Measurements from ENCODE around the gene UBR3.

The UBR3 gene

GRCh38 chr2:169975221-169975620, 148.0 kb downstream of the UBR3 start:
- TF ChIP-seq ZNF274 (IDR thresholded peaks at IDR 0.05; ENCODE audit: low read depth, low read length) = no peak
- no peak overlapping the region for H3K4me3 ChIP-seq (ENCODE audit: low read length)

- TF ChIP-seq ZNF274 (IDR thresholded peaks at IDR 0.05; ENCODE audit: low read depth, low read length) = no peak
Measured at GRCh38 chr2:169976335-169976851, 149.1 kb downstream of the UBR3 start.

GRCh38 chr2:169977530-169977929, 150.3 kb downstream of the UBR3 start:
- H3K4me3 ChIP-seq (ENCODE audit: low read length) = no peak overlapping the region
- TF ChIP-seq ZNF274 (IDR thresholded peaks at IDR 0.05; ENCODE audit: low read depth, low read length) = no peak

More at GRCh38 chr2:169976335-169976851, 149.1 kb downstream of the UBR3 start:
- no peak overlapping the region for H3K4me3 ChIP-seq (ENCODE audit: low read length)

GRCh38 chr2:169978402-169979017, 151.3 kb downstream of the UBR3 start:
- H3K4me3 ChIP-seq (ENCODE audit: low read length) = no peak overlapping the region
- no peak for TF ChIP-seq ZNF274 (IDR thresholded peaks at IDR 0.05; ENCODE audit: low read depth, low read length)

- H3K4me3 ChIP-seq (ENCODE audit: low read length) = no peak overlapping the region
- TF ChIP-seq ZNF274 (IDR thresholded peaks at IDR 0.05; ENCODE audit: low read depth, low read length) = no peak
Measured at GRCh38 chr2:169979025-169979424, 151.8 kb downstream of the UBR3 start.

GRCh38 chr2:169980001-169980400, 152.7 kb downstream of the UBR3 start:
- no peak overlapping the region for H3K4me3 ChIP-seq (ENCODE audit: low read length)
- TF ChIP-seq ZNF274 (IDR thresholded peaks at IDR 0.05; ENCODE audit: low read depth, low read length) = no peak

GRCh38 chr2:169980643-169981042, 153.4 kb downstream of the UBR3 start:
- H3K4me3 ChIP-seq (ENCODE audit: low read length) = no peak overlapping the region
- no peak for TF ChIP-seq ZNF274 (IDR thresholded peaks at IDR 0.05; ENCODE audit: low read depth, low read length)

GRCh38 chr2:169982929-169983328, 155.7 kb downstream of the UBR3 start:
- no peak overlapping the region for H3K4me3 ChIP-seq (ENCODE audit: low read length)
- TF ChIP-seq ZNF274 (IDR thresholded peaks at IDR 0.05; ENCODE audit: low read depth, low read length) = no peak

- H3K4me3 ChIP-seq (ENCODE audit: low read length) = no peak overlapping the region
- no peak for TF ChIP-seq ZNF274 (IDR thresholded peaks at IDR 0.05; ENCODE audit: low read depth, low read length)
Measured at GRCh38 chr2:169983506-169983905, 156.3 kb downstream of the UBR3 start.

- no peak overlapping the region for H3K4me3 ChIP-seq (ENCODE audit: low read length)
- no peak for TF ChIP-seq ZNF274 (IDR thresholded peaks at IDR 0.05; ENCODE audit: low read depth, low read length)
Measured at GRCh38 chr2:169984145-169984544, 156.9 kb downstream of the UBR3 start.

GRCh38 chr2:169994752-169995151, 167.5 kb downstream of the UBR3 start:
- H3K4me3 ChIP-seq (ENCODE audit: low read length) = no peak overlapping the region
- TF ChIP-seq ZNF274 (IDR thresholded peaks at IDR 0.05; ENCODE audit: low read depth, low read length) = no peak

GRCh38 chr2:169997140-169997887, 170.1 kb downstream of the UBR3 start:
- H3K4me3 ChIP-seq (ENCODE audit: low read length) = no peak overlapping the region
- TF ChIP-seq ZNF274 (IDR thresholded peaks at IDR 0.05; ENCODE audit: low read depth, low read length) = no peak

GRCh38 chr2:169999054-169999453, 171.8 kb downstream of the UBR3 start:
- H3K4me3 ChIP-seq (ENCODE audit: low read length) = no peak overlapping the region
- TF ChIP-seq ZNF274 (IDR thresholded peaks at IDR 0.05; ENCODE audit: low read depth, low read length) = no peak

- no peak for TF ChIP-seq ZNF274 (IDR thresholded peaks at IDR 0.05; ENCODE audit: low read depth, low read length)
- H3K4me3 ChIP-seq (ENCODE audit: low read length) = no peak overlapping the region
Measured at GRCh38 chr2:170002096-170002495, 174.8 kb downstream of the UBR3 start.

GRCh38 chr2:170005702-170006101, 178.4 kb downstream of the UBR3 start:
- H3K4me3 ChIP-seq (ENCODE audit: low read length) = no peak overlapping the region
- TF ChIP-seq ZNF274 (IDR thresholded peaks at IDR 0.05; ENCODE audit: low read depth, low read length) = no peak

Data from GM08714 (cell line).